Fibroblast of the conjunctiva (primary cell): ENCODE measurements around the gene DMBX1.

Experiments
- DNase-seq: peaks from one replicate; pipeline ENCODE4 v3.0.0-alpha.2; 2010; ENCODE audit warnings: low read depth

Gene DMBX1

DNA sequence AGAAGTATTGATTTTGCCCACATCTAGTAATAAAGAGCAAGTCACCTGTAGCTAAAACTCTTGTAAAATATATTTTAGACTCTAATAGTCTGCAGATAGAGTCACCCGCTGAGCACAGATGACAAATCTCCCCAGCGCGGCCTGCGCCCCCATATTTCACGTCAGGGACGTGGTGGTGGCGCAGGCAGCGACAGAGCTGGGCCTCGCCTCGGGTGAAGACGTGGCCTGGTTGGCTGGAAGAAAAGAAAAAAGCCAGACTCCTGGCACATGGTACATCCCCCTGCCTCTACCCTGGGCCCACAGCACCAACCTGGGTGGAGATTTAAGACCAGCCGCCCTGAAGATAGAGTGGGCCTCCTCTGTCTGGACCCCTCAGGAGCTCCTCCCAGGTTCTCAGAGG lies 6.0 kb upstream of the DMBX1 start:
- no peak for DNase-seq

- no peak for DNase-seq
These were observed 4.7 kb upstream of the DMBX1 start for GRCh38 chr1:46484783-46485490.

- no peak for DNase-seq
These were observed 3.8 kb upstream of the DMBX1 start for GRCh38 chr1:46485564-46486431.

- DNase-seq = no peak
These were observed 3.1 kb upstream of the DMBX1 start for GRCh38 chr1:46486432-46487015.

DNA sequence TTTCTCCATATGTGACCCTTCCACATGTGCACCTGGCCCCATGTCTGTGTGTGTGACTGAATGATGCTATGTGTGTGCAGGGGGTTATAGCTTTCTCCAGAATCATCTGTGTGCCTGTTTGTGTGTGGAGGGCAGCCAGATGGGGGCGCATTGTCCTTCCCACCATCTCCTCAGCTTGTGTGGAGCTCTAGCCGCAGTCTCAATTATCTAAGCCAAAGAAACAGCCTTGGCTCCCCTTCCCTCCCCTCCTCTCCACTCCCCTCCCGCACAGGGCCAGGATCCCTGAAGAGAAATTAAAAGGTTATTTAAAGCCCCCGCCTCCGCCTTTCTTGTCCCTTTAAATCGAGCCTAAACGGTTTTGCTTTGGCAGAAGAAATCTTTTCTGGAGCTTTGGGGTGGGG lies 1.8 kb upstream of the DMBX1 start:
- no peak for DNase-seq

GRCh38 chr1:46488343-46489168 lies 1.1 kb upstream of the DMBX1 start:
- no peak for DNase-seq

DNA sequence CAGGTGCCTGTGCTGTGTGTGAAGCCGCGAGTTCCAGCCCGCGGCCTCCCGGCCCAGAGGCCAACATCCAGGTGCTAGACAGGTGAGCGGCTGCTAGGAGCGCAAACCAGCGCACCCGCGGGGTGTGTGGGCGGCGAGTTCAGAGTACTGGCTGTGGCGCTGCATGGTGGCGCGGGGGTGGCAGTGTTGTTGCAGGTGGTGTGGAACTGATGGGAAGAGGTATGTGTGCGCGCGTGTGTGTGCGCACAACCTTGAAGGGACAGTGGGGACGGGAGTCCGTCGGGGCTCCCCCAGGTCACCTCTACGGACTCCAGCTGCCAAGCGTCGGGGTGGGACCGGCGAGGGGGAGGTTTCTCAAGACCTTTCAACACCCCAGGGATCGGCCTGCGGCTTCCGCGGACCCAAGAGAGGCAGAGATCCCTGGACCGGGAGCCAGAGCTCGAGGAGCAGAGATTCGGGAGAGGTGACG lies 433 bp upstream of the DMBX1 start:
- no peak for DNase-seq

DNA sequence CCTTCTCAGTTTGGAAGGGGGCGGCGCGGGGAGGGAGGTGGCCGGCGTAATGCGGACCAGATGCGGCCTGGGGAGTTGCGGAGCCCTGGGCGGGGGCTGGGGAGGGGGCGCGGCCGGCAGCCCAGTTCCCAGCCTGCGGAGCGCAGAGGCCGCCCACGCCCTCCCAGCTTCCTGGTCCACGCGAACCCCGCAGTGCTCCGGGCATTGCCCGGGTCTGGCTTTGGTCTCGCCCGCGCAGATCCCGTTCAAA lies 695 bp downstream of the DMBX1 start:
- no peak for DNase-seq

DNA sequence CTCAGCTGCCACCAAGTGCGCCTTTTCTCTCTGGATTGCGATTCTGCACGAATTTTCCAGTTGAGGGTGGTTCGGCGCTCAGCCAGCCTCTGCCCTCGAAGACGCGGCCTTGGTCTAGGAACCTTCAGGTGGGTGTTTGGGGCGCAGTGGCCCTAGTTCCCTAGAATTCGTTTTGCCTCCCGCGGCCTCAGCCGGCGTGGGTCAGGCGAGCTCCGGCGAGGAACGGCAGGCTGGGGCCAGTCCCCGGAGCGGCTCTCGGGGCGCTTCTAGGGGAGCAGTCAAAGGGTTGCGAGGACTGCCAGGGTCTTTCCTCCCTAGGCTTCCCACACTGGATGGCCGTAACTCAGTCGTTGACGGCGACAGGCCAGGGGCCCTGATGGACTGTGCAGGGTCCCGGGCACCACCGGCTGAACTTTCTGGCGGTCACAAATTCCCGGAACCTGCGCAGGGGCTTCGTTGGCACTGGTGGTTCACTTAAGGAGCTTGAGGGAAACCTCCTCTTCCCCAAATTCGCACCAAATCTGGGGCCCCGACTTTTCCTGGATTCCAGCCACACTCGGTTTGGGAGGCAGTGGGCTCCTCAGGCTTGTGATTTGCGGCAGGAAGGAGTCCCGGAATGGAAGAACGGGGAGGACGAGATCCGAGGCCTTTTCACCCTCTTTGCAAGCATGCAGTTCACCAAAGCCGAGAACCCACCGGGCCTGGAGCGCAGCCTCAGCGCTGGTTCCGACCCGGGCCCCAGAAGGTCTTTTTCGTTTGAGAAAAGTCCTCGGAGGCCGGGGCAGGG lies 1.2 kb downstream of the DMBX1 start:
- DNase-seq = no peak

DNA sequence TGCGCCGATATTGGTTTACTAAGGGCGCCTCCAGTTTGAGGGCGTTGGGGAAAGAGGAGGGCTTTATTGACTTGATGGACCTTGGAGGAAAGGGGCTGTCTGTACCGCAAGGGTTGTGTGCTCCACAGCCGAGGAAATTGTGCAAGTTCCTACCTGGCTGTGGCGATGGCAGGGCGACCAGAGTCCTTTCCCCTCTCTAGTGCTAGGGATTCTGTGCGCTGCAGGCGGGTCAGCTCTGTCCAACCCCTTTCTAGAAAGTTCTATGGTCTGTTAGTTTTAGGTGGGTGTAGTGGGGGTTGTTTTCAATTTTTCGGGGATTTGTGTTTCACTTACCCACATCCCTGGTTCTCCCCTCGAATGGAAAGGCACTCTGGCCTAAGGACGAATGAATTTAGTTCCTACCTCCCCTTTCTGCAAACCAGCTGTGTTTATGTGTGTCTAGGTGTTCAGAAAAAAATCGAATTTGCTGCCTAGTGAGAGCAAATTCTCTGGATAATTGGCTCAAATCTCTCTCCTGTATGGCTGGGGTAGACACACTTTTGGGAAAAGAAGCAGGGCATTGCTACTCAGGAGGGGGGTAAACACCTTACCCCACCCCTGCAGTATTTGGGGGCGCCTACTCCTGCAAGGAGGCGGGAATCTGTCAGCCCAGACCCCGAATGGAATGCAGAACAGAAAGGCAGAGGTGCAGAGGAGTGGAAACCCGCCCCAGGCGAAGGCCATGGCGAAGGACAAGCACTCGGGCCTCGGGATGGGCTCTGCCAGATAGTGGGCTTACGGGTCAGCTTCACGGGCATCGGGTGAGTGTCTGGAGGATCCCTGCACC lies 2.0 kb downstream of the DMBX1 start:
- no peak for DNase-seq

DNA sequence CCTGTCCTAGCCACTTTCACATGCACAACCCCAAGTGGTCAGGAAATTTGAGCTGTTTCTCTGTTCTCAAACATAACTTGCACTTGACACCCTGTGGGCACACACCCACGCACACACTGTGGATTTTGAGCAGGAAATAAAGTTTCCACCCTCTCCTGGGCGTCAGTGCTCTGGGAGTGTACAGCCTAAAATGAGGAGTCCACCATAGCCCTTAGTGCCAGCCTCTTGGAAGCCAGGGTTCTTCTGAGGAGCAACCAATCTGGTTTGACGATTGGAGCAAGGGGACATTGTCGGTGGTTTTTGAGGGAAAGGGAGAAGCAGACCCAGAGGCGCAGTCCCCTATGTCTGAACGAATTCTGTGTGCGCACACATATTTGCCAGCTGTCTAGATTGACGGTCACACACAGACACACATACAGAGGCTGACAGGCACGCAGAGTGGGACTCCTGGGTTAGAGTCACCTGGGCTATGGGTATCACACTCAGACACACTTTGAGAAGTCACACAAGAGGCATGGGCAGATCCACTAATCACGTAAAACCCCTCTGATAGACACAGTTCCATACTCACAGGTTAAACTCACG lies 2.7 kb downstream of the DMBX1 start:
- no peak for DNase-seq

- DNase-seq = no peak
These were observed 3.2 kb downstream of the DMBX1 start for GRCh38 chr1:46492871-46493270.

DNA sequence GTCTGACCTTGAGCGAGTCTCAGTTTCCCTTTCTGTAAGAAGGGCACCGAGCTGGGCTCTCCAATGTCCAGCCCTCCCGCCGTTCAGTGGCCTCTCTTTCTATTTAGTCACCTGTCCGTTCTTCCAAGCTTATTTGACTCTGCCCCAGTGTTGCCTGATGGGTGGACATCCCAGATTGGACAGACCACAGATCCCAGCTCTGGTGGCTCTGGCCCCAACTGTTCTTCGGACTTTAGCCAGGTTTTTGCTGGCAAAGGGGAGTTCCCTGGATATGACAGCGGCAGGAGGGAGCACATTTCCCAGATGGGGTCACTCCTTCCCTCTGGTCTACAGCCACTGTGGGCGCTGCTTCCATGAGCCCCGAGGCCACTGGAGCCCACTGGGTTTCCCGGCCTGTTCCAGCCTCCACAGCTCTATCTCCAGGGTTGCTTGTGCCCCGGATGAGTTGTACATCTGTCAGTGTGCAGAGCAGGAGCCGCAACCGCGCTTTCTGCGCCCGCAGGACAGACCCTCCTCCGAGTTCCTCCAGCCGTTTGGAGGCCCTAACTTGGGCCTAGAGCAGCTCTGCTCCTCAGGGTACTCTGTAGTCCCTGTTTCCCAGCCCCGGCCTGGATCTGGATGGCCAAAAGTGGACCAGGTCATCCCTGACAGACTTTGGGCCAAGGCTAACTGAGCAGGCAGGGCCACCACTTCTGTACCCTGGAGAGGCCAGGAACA lies 3.8 kb downstream of the DMBX1 start:
- DNase-seq = no peak

GRCh38 chr1:46494910-46495309 lies 5.3 kb downstream of the DMBX1 start:
- no peak for DNase-seq

GRCh38 chr1:46495778-46496177 lies 6.1 kb downstream of the DMBX1 start:
- DNase-seq = no peak

- no peak for DNase-seq
These were observed 6.9 kb downstream of the DMBX1 start for GRCh38 chr1:46496505-46496904.

GRCh38 chr1:46497020-46497419 lies 7.4 kb downstream of the DMBX1 start:
- no peak for DNase-seq

DNA sequence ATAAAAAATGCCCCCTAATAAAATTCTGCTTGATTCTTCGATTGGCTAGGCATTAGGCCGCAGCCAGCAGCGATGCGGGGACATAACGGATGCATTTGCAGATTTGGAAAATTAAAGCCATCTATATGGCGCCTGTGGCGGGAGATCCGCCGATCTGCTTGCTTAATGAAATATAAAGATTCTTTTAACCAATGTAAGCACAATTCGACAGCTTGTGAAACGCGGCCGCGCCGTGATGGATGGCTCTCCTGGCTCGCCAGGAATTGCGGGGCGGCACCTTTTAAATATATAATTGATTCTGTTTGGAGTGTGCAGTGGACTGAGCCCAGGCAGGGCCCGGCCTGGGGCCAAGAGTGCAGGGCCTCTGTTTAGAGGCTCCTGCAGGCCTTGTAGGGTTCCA lies 8.0 kb downstream of the DMBX1 start:
- no peak for DNase-seq

- DNase-seq = no peak
These were observed 11.9 kb downstream of the DMBX1 start for GRCh38 chr1:46501528-46501927.

DNA sequence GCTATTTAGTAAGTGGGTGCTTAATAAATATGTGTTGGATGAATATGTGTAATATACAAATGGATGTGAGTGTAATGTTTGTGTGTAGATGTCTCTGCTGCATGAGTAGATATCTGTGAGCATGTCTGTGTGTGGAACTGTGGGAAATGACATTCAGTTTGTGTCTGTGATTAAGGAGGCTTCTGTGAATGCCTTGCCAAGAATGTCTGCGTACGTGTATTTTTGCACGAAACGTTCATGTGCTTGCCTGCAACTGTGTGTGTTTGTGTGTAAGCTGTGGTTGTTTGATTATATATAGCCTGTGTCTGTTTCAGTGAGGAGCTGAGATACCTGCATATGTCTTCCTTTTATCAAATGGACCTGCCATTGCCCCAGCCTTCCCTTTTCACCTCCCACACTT lies 13.8 kb downstream of the DMBX1 start:
- no peak for DNase-seq
